PC-9 (cell line): ENCODE results near the gene IMMP2L. TPM values are rescaled to one million over a fixed set of nuclear protein-coding genes. Genes with fewer than 3 reads are reported as not detected.

Experiments
- BruUV-seq: library from RNA; stranded (reverse); fragments of 400-500 nt; replicated peaks from 2 replicates; lab custom pipeline; 2021; lab: Mats Ljungman, UMichigan
- CTCF ChIA-PET: fragments of 300-600 bp; sonication (Branson Sonifier 250); formaldehyde crosslinking; loops from one replicate; lab custom pipeline; 2022; ENCODE audit warnings: antibody characterized with exemption; lab: Charles Lee
- POLR2A ChIA-PET: fragments of 300-600 bp; sonication (Branson Sonifier 250); formaldehyde crosslinking; loops from one replicate; lab custom pipeline; 2022; ENCODE audit warnings: antibody characterized with exemption; ENCODE audit not compliant: unreplicated experiment; lab: Charles Lee
- DNase-seq, 2 experiments: peaks; one replicate each; pipeline versions ENCODE4 v3.0.0 to v3.0.0-alpha.2; 2015 to 2022; ENCODE audit warnings: mixed read lengths in 1 of 2
- H2AFZ ChIP-seq: fragments of 200-600 bp; sonication (generic); 2 replicates; pipeline ENCODE4 v1.8.1; 2017; ENCODE audit warnings: antibody characterized with exemption
- H3F3A ChIP-seq: fragments of 200-600 bp; sonication (generic); 2 replicates; pipeline ENCODE4 v1.8.1; 2017; ENCODE audit warnings: antibody characterized with exemption, mild to moderate bottlenecking, low read depth; ENCODE audit not compliant: insufficient read depth
- H3K27ac ChIP-seq: fragments of 200-600 bp; sonication (generic); 2 replicates; pipeline ENCODE4 v1.6.1; 2016; ENCODE audit warnings: mixed run types
- H3K27me3 ChIP-seq: fragments of 200-600 bp; sonication (generic); 2 replicates; pipeline ENCODE4 v1.6.1; 2016; ENCODE audit warnings: low read depth, mixed run types; ENCODE audit not compliant: insufficient read depth
- H3K36me3 ChIP-seq: fragments of 200-600 bp; sonication (generic); 2 replicates; pipeline ENCODE4 v1.6.1; 2016; ENCODE audit warnings: low read depth, mixed run types
- H3K4me1 ChIP-seq: fragments of 200-600 bp; sonication (generic); replicated peaks from 2 replicates; pipeline ENCODE4 v1.6.1; 2016; ENCODE audit warnings: mixed run types; ENCODE audit not compliant: insufficient read depth
- H3K4me2 ChIP-seq: fragments of 200-600 bp; sonication (generic); 2 replicates; pipeline ENCODE4 v1.6.1; 2017; ENCODE audit warnings: mixed run types
- H3K4me3 ChIP-seq: fragments of 200-600 bp; sonication (generic); 2 replicates; pipeline ENCODE4 v1.6.1; 2016; ENCODE audit warnings: mixed run types
- H3K79me2 ChIP-seq: fragments of 200-600 bp; sonication (generic); 2 replicates; pipeline ENCODE4 v1.6.1; 2017; ENCODE audit warnings: low read depth, mixed run types
- H3K9me2 ChIP-seq: fragments of 200-600 bp; sonication (generic); 2 replicates; pipeline ENCODE4 v1.8.1; 2017; ENCODE audit warnings: mild to moderate bottlenecking; ENCODE audit not compliant: insufficient read depth
- H3K9me3 ChIP-seq: fragments of 200-600 bp; sonication (generic); 2 replicates; pipeline ENCODE4 v1.8.1; 2016; ENCODE audit warnings: low read depth; ENCODE audit not compliant: insufficient read depth
- H4K20me1 ChIP-seq: fragments of 200-600 bp; sonication (generic); 2 replicates; pipeline ENCODE4 v1.8.1; 2017; ENCODE audit not compliant: insufficient read depth
- CTCF ChIP-seq: fragments of 200-600 bp; sonication (generic); conservative IDR thresholded peaks from 2 replicates; pipeline ENCODE4 v1.6.1; 2017; ENCODE audit warnings: mixed run types, antibody characterized with exemption, mild to moderate bottlenecking, moderate library complexity
- EZH2 ChIP-seq: fragments of 200-600 bp; sonication (generic); IDR thresholded peaks from 2 replicates; pipeline ENCODE4 v1.8.0; 2017; ENCODE audit warnings: antibody characterized with exemption, low read depth
- intact Hi-C: fragments of 100-400 bp; cut with micrococcal nuclease; formaldehyde crosslinking; loops from one replicate; pipeline ENCODE4 v1.10.0; 2022; ENCODE audit not compliant: unreplicated experiment
- total RNA-seq: library from RNA; stranded (reverse); gene quantifications from 2 replicates; pipeline ENCODE4 v1.2.3, GENCODE V29; 2021

The IMMP2L gene
- total RNA-seq, 1 experiment from 2014 or later = 40.5 TPM

GRCh38 chr7:111173990-111174389, 388.3 kb downstream of the IMMP2L start:
- no peaks in the 10 kb centered on the region for H3F3A ChIP-seq
- H3K36me3 ChIP-seq = no peaks in the 10 kb centered on the region
- H3K4me1 ChIP-seq = no peaks in the 10 kb centered on the region
- H3K27me3 ChIP-seq = no peaks in the 10 kb centered on the region
- POLR2A ChIA-PET = no interaction called here
- no peak for DNase-seq
- no peaks in the 10 kb centered on the region for H3K79me2 ChIP-seq
- H3K9me2 ChIP-seq = no peaks in the 10 kb centered on the region
- no peak for TF ChIP-seq EZH2
- TF ChIP-seq CTCF = no peak
- no peak overlapping the region for H2AFZ ChIP-seq
- H4K20me1 ChIP-seq = no peaks in the 10 kb centered on the region
- 0 out of 2 replicates have a peak, but pooled peaks cover 2% of the 10 kb centered on the region for H3K9me3 ChIP-seq
- CTCF ChIA-PET = no interaction called here
- intact Hi-C loops = no loop called here
- H3K4me3 ChIP-seq = no peak overlapping the region
- BruUV-seq = no TSS peak
- H3K27ac ChIP-seq = no peak overlapping the region
- no peak overlapping the region for H3K4me2 ChIP-seq

- Histone ChIP-seq H3K9me3 (0 out of 2 replicates have a peak, but pooled peaks cover 2% of the 10 kb centered on the region), H3K9me2 (no peaks in the 10 kb centered on the region), H3K4me3 (no peak overlapping the region), H3K36me3 (no peaks in the 10 kb centered on the region), H3K79me2 (no peaks in the 10 kb centered on the region), H4K20me1 (no peaks in the 10 kb centered on the region), H3K27me3 (no peaks in the 10 kb centered on the region), H3K27ac (no peak overlapping the region), H3K4me2 (no peak overlapping the region), H2AFZ (no peak overlapping the region), H3K4me1 (no peaks in the 10 kb centered on the region), H3F3A (no peaks in the 10 kb centered on the region)
- no TSS peak for BruUV-seq
- ChIA-PET CTCF (no interaction called here), POLR2A (no interaction called here)
- intact Hi-C loops = no loop called here
- no peak for TF ChIP-seq CTCF
- no peak for TF ChIP-seq EZH2
- no peak for DNase-seq
Observed at GRCh38 chr7:111173528-111173927, 388.8 kb downstream of the IMMP2L start.

DNA sequence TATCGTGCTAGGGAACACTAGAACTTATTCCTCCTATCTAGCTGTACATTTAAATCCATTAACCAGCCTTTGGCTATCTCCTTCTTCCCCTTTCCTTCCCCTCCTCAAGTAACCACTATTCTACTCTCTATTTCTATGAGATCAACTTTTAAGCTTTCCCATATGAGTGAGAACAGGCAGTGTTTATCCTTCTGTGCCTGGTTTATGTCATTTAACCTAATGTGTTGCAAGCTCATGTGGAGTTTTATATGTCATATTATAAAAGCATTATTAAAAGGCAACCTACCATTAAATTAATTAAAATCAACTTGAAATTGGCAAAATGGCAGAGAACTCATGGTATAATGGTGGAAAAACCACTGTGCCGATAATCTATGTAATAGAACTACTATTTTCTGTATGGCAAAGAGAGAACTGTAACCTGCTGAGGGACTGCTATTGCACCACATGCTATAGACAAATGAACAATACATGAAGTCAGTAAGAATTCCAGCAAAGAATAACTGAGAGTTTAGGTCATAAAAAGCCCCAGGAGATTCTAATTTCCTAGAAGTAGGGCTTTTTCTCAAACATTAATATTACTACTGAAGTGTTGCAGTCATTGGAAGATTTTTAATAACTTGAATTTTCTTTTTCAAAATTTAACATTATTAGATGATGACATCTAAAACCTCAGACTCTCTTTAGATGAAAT, 389.6 kb downstream of the IMMP2L start:
- Histone ChIP-seq H3K9me3 (0 out of 2 replicates have a peak, but pooled peaks cover 2% of the 10 kb centered on the region), H3K27ac (no peak overlapping the region), H3K4me1 (no peaks in the 10 kb centered on the region), H3F3A (no peaks in the 10 kb centered on the region), H3K36me3 (no peaks in the 10 kb centered on the region), H3K27me3 (no peaks in the 10 kb centered on the region), H3K4me2 (no peak overlapping the region), H4K20me1 (no peaks in the 10 kb centered on the region), H3K9me2 (no peaks in the 10 kb centered on the region), H2AFZ (no peak overlapping the region), H3K79me2 (no peaks in the 10 kb centered on the region), H3K4me3 (no peak overlapping the region)
- CTCF ChIA-PET = no interaction called here
- POLR2A ChIA-PET = no interaction called here
- no TSS peak for BruUV-seq
- no peak for DNase-seq
- TF ChIP-seq CTCF = no peak
- no peak for TF ChIP-seq EZH2
- intact Hi-C loops = no loop called here
